GM12875 (cell line): ENCODE measurements around the gene LIFR.
"Not testable (repeated sequence)": the region's sequence is repeated elsewhere in the genome, so short reads cannot be mapped to it uniquely, and the experiment has no call there.

ENCODE experiments used
- H3K4me3 ChIP-seq: one replicate; pipeline ENCODE4 v1.5.1; 2011; ENCODE audit warnings: low read depth, low read length, control low read depth
- CTCF ChIP-seq: IDR thresholded peaks from 2 replicates; pipeline ENCODE4 v1.5.1; 2011; ENCODE audit warnings: low read depth, mild to moderate bottlenecking, control low read depth, inconsistent platforms, low read length, moderate library complexity, borderline replicate concordance; ENCODE audit not compliant: insufficient read depth

The LIFR gene

GRCh38 chr5:38531518-38531917, 24.9 kb downstream of the LIFR start:
- TF ChIP-seq CTCF, result no peak
- H3K4me3 ChIP-seq, result no peak overlapping the region

- H3K4me3 ChIP-seq, result no peak overlapping the region
- TF ChIP-seq CTCF, result no peak
These were observed 26.3 kb downstream of the LIFR start for GRCh38 chr5:38529955-38530646.

GRCh38 chr5:38528162-38528703, 28.2 kb downstream of the LIFR start:
- no peak for TF ChIP-seq CTCF
- H3K4me3 ChIP-seq, result no peak overlapping the region

- TF ChIP-seq CTCF, result no peak
- no peak overlapping the region for H3K4me3 ChIP-seq
These were observed 29.0 kb downstream of the LIFR start for GRCh38 chr5:38527475-38527874.

- H3K4me3 ChIP-seq, result no peak overlapping the region
- TF ChIP-seq CTCF, result no peak
These were observed 32.4 kb downstream of the LIFR start for GRCh38 chr5:38524022-38524421.

- no peak for TF ChIP-seq CTCF
- H3K4me3 ChIP-seq, result no peak overlapping the region
These were observed 37.0 kb downstream of the LIFR start for GRCh38 chr5:38519476-38519875.

GRCh38 chr5:38518341-38518740, 38.1 kb downstream of the LIFR start:
- TF ChIP-seq CTCF, result no peak
- H3K4me3 ChIP-seq, result no peak overlapping the region

- not testable (repeated sequence) for H3K4me3 ChIP-seq
These were observed 39.8 kb downstream of the LIFR start for GRCh38 chr5:38516649-38517048.
